ENCODE data around the gene MUL1.
"Not testable (repeated sequence)": the region's sequence is repeated elsewhere in the genome, so short reads cannot be mapped to it uniquely, and the experiment has no call there.

Gene MUL1, protein sequence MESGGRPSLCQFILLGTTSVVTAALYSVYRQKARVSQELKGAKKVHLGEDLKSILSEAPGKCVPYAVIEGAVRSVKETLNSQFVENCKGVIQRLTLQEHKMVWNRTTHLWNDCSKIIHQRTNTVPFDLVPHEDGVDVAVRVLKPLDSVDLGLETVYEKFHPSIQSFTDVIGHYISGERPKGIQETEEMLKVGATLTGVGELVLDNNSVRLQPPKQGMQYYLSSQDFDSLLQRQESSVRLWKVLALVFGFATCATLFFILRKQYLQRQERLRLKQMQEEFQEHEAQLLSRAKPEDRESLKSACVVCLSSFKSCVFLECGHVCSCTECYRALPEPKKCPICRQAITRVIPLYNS

GRCh38 chr1:20507564-20508410 is at the start of gene MUL1:
Gene MUL1, minus strand, starts transcription at chr1:20508151. Its CDS starts 127 bp downstream, at chr1:20508024.
- peak; percentile 89 for DNase-seq

DNA sequence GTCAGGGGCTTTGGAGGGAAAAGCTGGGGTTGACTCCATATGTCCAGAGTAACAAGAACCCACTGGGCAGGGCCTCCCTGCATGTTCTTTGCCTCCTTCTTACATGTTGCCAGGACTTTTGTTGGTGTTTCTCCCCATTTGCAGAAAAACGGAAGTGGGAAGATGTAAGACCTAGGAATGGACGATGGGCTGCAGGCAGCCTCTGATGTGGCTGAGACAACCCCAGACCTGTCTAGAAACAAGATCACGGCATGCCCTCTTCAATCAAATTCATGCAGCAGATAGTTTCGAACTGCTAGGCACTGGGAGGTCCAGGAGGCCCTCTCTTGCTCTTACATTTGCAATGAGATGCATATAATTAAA is 47.8 kb upstream of the MUL1 start:
- no peak for DNase-seq

DNA sequence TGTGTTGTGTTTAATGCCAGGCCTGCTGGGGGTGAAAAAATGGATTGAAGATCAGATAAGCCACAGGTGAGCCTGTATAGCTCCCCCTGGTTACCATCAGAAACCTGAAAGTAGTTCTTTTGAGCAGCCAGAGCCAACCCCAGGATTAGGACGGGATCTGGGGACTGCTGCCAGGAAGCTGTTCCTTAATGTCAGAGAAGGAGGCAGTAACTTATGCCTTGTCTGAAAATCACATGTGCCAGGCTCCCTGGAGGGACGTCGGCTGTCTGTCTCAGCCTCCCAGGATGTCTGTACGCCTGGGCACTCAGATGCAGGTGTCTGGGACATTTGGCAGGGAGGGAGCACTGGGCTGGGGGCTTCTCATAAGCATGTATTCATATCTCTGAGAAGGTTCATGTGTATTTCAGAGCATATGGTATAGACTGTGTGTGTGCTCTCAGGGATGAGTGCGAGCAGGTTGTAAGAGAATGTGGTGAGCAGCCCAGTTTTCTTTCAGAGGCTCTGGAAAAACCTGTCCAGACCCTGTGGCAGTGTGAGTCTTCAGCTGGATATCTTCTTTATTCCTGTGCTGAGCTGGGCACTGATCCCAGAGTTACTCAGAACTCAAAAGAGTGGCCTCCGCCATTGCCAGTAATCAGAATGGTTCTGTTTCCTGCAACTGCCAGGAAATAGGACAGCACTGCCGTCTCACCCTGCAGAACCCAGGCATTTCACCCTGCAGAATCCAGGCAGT is 47.2 kb upstream of the MUL1 start:
- no peak for DNase-seq

GRCh38 chr1:20552728-20553445 is 44.9 kb upstream of the MUL1 start:
- DNase-seq = peak; percentile 14

DNA sequence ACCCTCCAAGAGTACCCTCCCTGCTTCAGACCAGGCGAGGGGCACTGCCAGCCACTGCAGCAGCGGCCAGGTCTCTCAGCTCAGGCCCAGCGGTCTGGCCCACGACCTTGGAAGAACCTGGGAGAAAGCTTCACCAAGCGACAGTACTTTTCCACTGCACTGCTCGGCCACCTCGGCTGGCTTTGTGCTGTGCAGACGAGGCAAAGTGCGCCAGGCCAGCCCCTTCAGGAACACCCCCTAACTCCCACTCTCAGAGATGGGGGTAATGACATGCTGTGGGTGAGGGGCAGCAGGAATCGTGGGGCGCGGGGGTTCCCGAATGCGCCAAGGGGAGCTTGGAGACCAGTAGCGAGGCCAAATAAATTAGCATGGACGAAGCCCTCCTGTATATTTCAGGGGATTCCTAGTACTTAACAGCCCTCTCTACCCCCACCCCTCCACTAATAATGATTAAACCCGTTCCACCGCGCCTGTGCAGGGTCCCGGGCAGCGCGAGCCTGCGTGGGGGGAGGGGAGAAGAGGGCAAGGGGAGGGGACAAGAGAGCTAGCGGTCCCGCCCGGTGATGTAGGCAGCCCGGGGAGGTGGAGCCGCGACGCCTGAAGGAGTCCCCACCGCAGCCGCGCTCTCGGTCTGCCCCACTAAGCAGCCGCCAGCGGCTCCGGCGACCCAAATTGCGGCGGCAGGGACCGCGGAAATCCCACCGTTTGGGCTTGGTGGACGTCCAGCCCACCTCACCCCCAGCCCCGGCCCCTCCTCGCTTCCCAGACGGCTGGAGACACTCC is 44.2 kb upstream of the MUL1 start, which contains the start of gene FAM43B:
FAM43B (plus strand) TSS at position 629 of the 783 bp plus-strand sequence. CDS start 401 bp downstream, outside the sequence.
- peak; percentile 15 for DNase-seq

- DNase-seq = no peak
These were observed 43.2 kb upstream of the MUL1 start for GRCh38 chr1:20551161-20551560.

- no peak for DNase-seq
These were observed 38.7 kb upstream of the MUL1 start for GRCh38 chr1:20546637-20547036.

GRCh38 chr1:20540281-20540680 is 32.3 kb upstream of the MUL1 start:
- DNase-seq = no peak

DNA sequence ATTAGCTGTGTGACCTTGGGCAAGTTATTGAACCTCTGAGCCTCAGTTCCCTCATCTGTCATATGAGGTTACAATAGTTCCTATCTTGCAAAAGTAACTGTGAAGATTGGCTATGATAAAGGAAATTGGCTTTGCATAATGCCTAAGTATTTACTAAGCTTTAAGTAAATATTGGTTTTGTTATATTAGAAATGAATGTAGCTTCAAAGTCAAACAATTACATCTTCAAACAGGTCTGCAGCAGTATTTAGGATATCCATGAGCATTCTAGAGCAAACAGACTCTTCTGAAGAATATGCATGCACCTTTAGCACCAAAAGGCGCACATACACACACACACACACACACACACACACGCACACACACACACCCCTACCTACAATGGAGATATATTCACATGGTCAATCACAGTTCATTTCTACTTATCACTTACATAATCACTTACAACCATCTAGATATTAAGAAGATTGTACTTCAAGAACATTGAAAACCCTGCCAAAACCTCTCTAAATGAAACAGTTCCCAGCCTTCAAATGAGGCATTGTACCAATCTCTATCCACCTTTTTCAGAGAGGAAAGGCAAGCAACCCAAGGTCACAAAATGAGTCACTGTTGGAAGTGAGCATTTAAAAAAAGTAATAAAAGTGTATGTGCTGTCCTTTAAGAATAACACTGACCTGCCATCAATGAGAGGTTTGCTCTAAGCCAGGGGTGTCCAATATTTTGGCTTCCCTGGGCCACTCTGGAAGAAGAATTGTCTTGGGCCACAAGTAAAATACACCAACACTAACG is 31.0 kb upstream of the MUL1 start:
- no peak for DNase-seq

DNA sequence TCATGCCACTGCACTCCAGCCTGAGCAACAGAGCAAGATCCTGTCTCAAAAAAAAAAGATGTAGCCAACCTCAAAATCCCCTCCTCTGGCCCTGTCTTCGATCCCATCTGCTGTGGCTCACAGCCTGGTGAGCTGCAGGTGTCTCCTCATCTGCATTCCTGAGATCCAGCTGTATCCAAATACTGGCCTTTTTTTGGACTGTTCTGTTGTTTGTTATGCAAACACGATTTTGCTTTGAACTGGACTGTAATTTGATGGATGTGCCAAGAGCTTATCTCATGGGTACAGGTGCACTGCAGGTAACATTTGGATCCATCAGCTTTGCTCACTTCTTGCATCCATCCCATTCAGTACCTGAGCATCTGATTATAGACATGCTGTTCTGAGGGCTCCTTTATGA is 30.3 kb upstream of the MUL1 start:
- DNase-seq = peak; percentile 30

GRCh38 chr1:20534659-20535417 is 26.9 kb upstream of the MUL1 start:
- DNase-seq = no peak

- no peak for DNase-seq
These were observed 25.7 kb upstream of the MUL1 start for GRCh38 chr1:20533635-20534034.

GRCh38 chr1:20530901-20531300 is 22.9 kb upstream of the MUL1 start:
- peak; percentile 22 for DNase-seq

- DNase-seq = peak; percentile 16
These were observed 22.4 kb upstream of the MUL1 start for GRCh38 chr1:20530306-20530705.

- DNase-seq = no peak
These were observed 20.3 kb upstream of the MUL1 start for GRCh38 chr1:20528221-20528620.

GRCh38 chr1:20526267-20526666 is 18.3 kb upstream of the MUL1 start:
- no peak for DNase-seq

DNA sequence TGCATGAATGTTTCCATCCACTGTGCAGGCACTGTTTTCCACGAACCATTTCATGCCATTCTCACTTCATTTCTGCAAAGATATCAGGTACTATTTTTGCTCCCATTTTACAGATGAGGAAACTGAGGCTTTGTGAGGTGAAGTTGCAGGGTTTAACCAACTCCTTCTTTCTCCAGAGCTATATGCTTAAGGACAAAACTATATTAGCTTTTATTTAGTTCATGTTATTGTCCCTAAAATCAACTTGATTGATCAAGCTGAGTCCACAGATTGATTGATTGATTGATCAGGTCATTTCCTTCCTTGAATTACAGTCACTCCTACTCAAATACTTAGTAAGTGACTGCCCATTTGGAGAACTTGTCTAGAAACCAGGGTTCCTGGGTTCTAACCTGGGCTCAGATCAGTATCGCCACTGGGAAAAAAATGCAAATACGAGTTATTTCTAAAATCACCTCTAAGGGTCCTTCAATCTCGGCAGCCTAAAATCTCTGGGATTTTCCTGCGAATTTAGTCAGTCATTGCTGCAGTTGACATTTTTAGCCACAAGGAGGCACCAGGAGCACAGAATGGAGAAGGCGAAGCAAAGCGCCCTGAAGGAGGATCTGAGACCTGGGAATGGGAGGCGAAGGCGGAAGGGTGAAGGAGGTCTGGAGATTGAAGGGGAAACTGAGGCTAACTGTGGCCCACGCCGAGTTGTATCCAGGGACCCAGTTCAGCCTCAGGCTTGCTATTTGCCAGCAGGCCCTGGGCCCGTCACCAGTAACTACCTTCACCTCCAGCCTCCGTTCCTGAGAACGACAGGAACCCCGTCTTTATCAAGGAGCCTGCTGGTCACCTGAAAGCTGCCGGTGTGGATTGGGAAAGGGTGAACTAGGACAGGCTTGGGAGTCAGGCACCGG is 14.3 kb upstream of the MUL1 start:
- DNase-seq = peak; percentile 60

- not testable (repeated sequence) for DNase-seq
These were observed 11.8 kb upstream of the MUL1 start for GRCh38 chr1:20519609-20520262.
